Gastroesophageal sphincter (tissue), 4 donors: ENCODE measurements around the gene APPL2. TPM values are rescaled to one million over a fixed set of nuclear protein-coding genes. Genes with fewer than 3 reads are reported as not detected.

ENCODE experiments used
- ATAC-seq: fragments of 150-250 bp; one replicate; pipeline ENCODE4 v1.9.1; 2016; ENCODE audit warnings: mild to moderate bottlenecking, moderate library complexity
- H3K27ac ChIP-seq, 4 donors: fragments of 200-600 bp; sonication (generic) in 3 of 4; 1 replicate in 3 of 4; 2 replicates in 1 of 4; pipeline ENCODE4 v1.5.1; 2016 to 2019
- H3K27me3 ChIP-seq: fragments of 200-600 bp; sonication (generic); one replicate; pipeline ENCODE4 v1.5.1; 2019
- H3K36me3 ChIP-seq, 2 donors: fragments of 200-600 bp; sonication (generic); one replicate each; pipeline ENCODE4 v1.5.1; 2019; ENCODE audit warnings: control low read depth in 1 of 2
- H3K4me1 ChIP-seq, 3 donors: fragments of 200-600 bp; sonication (generic); 1 replicate in 2 of 3; 2 replicates in 1 of 3; pipeline ENCODE4 v1.5.1; 2016 to 2019; ENCODE audit warnings: control low read depth in 2 of 3
- H3K4me3 ChIP-seq, 2 donors: fragments of 200-600 bp; sonication (generic); one replicate each; pipeline ENCODE4 v1.5.1; 2019; ENCODE audit warnings: mild to moderate bottlenecking in 1 of 2, moderate library complexity in 1 of 2
- H3K9me3 ChIP-seq, 3 donors: fragments of 200-600 bp; sonication (generic); one replicate each; pipeline ENCODE4 v1.5.1; 2017 to 2019; ENCODE audit warnings: control low read depth in 2 of 3
- CTCF ChIP-seq, 4 experiments: fragments of 200-600 bp in 2 of 4; fragments of 450-650 bp in 2 of 4; sonication (generic) in 1 of 4; IDR thresholded peaks; one replicate each; pipeline ENCODE4 v1.5.1; 2017 to 2019; ENCODE audit warnings: antibody characterized with exemption in 4 of 4, mild to moderate bottlenecking in 2 of 4, moderate library complexity in 2 of 4
- EP300 ChIP-seq: sonication (generic); formaldehyde crosslinking; IDR thresholded peaks from one replicate; pipeline ENCODE4 v1.6.1; 2017; ENCODE audit warnings: antibody characterized with exemption, mild to moderate bottlenecking
- POLR2A ChIP-seq, 2 donors: fragments of 450-650 bp; IDR thresholded peaks; one replicate each; pipeline ENCODE4 v1.6.1; 2017; ENCODE audit warnings: antibody characterized with exemption in 2 of 2, mild to moderate bottlenecking in 2 of 2, moderate library complexity in 1 of 2
- POLR2AphosphoS5 ChIP-seq: sonication (generic); formaldehyde crosslinking; IDR thresholded peaks from one replicate; pipeline ENCODE4 v1.6.1; 2017; ENCODE audit warnings: antibody characterized with exemption
- WGBS, 2 donors: methylation state at CpG; one replicate each; pipeline ENCODE4 v1.1.5; 2018; ENCODE audit warnings: low coverage in 1 of 2; 5-methylcytosine and 5-hydroxymethylcytosine counted together
- total RNA-seq, 4 donors: library from RNA; depleted of rRNA; stranded (reverse); fragments of >200 nt; gene quantifications; one replicate each; pipeline ENCODE4 v1.1.0, GENCODE V29; 2016

Gene APPL2
- total RNA-seq, 4 donors from 2014 or later: 17.0 to 32.4 (median 23.4) TPM

GRCh38 chr12:105228494-105228893 is 7.5 kb downstream of the APPL2 start:
- Histone ChIP-seq H3K4me3 (no peak overlapping the region), H3K27ac (no peak overlapping the region), H3K4me1 (peaks cover 0 to 89% (median 6%) of the 10 kb centered on the region in 3 donors), H3K27me3 (no peaks in the 10 kb centered on the region), H3K9me3 (no peaks in the 10 kb centered on the region), H3K36me3 (peaks cover 0 to 43% of the 10 kb centered on the region in 2 donors)
- WGBS, 2 donors: 29 to 58% methylated on average over 1 of the region's 1 CpG
- ATAC-seq: no peak
- TF ChIP-seq CTCF (IDR thresholded peaks at IDR 0.05): no peak
- TF ChIP-seq POLR2A (IDR thresholded peaks at IDR 0.05): no peak
- TF ChIP-seq EP300: no peak
- no peak for TF ChIP-seq POLR2AphosphoS5

- whole genome bisulfite sequencing, 2 donors: 88 to 95% methylated on average over 2 of the region's 3 CpGs
- H3K27me3 ChIP-seq: no peaks in the 10 kb centered on the region
- H3K4me3 ChIP-seq: no peak overlapping the region
- ATAC-seq: no peak
- H3K36me3 ChIP-seq: peaks cover 0 to 49% of the 10 kb centered on the region in 2 donors
- peaks cover 0 to 89% (median 8%) of the 10 kb centered on the region in 3 donors for H3K4me1 ChIP-seq
- H3K9me3 ChIP-seq: no peaks in the 10 kb centered on the region
- peak overlapping the region in 1 of 4 donors; percentile 7 for H3K27ac ChIP-seq
- TF ChIP-seq EP300 (no peak), POLR2AphosphoS5 (no peak), CTCF (IDR thresholded peaks at IDR 0.05) (no peak), POLR2A (IDR thresholded peaks at IDR 0.05) (no peak)
Observed at GRCh38 chr12:105227879-105228278, 8.1 kb downstream of the APPL2 start.

- Histone ChIP-seq H3K27me3 (no peaks in the 10 kb centered on the region), H3K4me1 (peaks cover 0 to 87% (median 12%) of the 10 kb centered on the region in 3 donors), H3K36me3 (peaks cover 0 to 63% of the 10 kb centered on the region in 2 donors), H3K4me3 (no peak overlapping the region), H3K9me3 (no peaks in the 10 kb centered on the region), H3K27ac (peak overlapping the region in 3 of 4 donors; percentile 22 to 56 (median 51))
- peak; percentile 14 for TF ChIP-seq POLR2AphosphoS5
- no peak for TF ChIP-seq CTCF (IDR thresholded peaks at IDR 0.05)
- 12 to 18% methylated on average over 5 to 7 of the region's 8 CpGs for WGBS, 2 donors
- ATAC-seq: peak; percentile 85
Observed at GRCh38 chr12:105226219-105226618, 9.8 kb downstream of the APPL2 start.

GRCh38 chr12:105225505-105226015 is 10.4 kb downstream of the APPL2 start:
- ATAC-seq: no peak
- peaks cover 0 to 60% of the 10 kb centered on the region in 2 donors for H3K36me3 ChIP-seq

GRCh38 chr12:105224399-105224798 is 11.6 kb downstream of the APPL2 start:
- Histone ChIP-seq H3K4me1 (peaks cover 0 to 80% (median 16%) of the 10 kb centered on the region in 3 donors), H3K27me3 (no peaks in the 10 kb centered on the region), H3K36me3 (peaks cover 0 to 58% of the 10 kb centered on the region in 2 donors), H3K27ac (no peak overlapping the region), H3K9me3 (no peaks in the 10 kb centered on the region), H3K4me3 (no peak overlapping the region)
- WGBS, 2 donors: 78 to 98% methylated on average over 4 of the region's 4 CpGs
- TF ChIP-seq POLR2AphosphoS5 (no peak), CTCF (IDR thresholded peaks at IDR 0.05) (no peak), POLR2A (IDR thresholded peaks at IDR 0.05) (no peak), EP300 (no peak)
- ATAC-seq: no peak

More at GRCh38 chr12:105225505-105226015, 10.4 kb downstream of the APPL2 start:
- WGBS, 2 donors: 66 to 77% methylated on average over 5 of the region's 5 CpGs
- Histone ChIP-seq H3K4me3 (no peak overlapping the region), H3K9me3 (no peaks in the 10 kb centered on the region), H3K27ac (no peak overlapping the region), H3K4me1 (peaks cover 0 to 82% (median 14%) of the 10 kb centered on the region in 3 donors), H3K27me3 (no peaks in the 10 kb centered on the region)
- TF ChIP-seq POLR2AphosphoS5 (no peak), POLR2A (IDR thresholded peaks at IDR 0.05) (no peak), EP300 (no peak)
